CD4-positive, alpha-beta T cell treated with Interleukin-17A for 4 hours (primary cell): ENCODE data around the gene EYA2.
A peak's percentile ranks its signal among the peaks of the same experiment; 100 is the strongest.
"Not testable (repeated sequence)": the region's sequence is repeated elsewhere in the genome, so short reads cannot be mapped to it uniquely, and the experiment has no call there.

Experiments used
- DNase-seq: peaks from one replicate; pipeline ENCODE4 v3.0.0-alpha.2; 2020; ENCODE audit warnings: mixed read lengths

Gene EYA2

DNA sequence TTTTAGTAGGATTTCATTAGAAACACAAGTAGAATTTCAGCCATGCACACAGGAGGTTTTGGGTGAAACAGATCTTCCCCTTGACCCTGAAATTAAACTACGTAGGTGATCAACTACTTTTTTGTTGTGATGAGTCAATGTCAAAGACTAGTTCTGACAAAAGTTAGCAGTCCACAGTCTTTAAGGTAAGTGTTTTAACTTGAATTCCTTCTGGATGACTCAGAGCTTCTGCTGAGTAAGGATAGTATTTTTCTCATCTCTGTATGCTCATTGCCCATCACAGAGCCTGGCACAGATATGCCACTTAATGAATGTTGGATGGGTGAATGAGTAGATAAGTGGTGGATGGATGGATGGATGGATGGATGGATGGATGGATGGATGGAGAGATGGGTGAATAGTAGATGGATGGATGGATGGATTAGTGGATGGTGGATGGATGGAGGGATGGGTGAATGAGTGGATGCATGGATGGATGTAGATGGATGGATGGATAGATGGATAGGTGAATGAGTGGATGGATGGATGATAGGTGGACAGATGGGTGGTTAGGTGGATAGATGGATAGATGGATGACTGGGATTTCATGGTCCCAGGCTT is 296.5 kb downstream of the EYA2 start:
- no peak for DNase-seq

DNA sequence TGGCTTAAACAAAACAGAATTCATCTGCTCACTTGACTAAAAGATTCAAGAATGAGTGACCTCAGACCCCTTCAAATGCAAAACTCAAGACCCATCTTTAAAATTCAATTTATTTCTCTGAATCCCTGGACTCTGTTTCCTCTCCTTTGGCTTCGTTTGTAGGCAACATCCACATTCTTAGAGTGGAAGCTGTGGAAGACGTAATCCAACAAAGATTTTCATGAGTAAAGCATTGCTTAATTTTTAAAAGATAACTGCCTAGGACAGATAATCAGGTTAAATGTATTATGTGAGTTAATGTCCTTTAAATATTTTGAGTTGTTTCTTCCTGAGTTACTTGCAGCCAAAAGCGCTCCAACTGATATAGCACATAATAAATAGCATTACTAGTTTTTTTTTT is 297.3 kb downstream of the EYA2 start:
- DNase-seq = no peak

DNA sequence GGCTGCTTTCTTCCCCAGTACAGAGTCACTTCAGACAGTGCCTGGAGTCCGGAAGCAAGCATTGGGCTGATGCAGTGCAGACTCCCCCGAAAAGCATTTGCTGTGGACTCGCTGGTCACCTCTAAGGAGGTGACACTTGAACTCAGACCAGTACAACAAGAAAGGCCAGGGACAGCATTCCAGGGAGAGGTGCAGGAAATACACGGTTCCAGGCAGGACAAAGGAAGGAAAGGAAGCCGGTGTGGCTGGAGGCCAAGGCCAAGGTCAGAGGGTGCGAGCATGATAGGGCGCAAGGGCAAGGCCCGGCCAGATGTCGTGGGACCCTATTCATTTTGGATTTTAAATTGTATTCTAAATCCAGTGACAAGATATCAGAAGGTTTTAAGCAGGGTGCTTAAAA is 300.9 kb downstream of the EYA2 start:
- no peak for DNase-seq

DNA sequence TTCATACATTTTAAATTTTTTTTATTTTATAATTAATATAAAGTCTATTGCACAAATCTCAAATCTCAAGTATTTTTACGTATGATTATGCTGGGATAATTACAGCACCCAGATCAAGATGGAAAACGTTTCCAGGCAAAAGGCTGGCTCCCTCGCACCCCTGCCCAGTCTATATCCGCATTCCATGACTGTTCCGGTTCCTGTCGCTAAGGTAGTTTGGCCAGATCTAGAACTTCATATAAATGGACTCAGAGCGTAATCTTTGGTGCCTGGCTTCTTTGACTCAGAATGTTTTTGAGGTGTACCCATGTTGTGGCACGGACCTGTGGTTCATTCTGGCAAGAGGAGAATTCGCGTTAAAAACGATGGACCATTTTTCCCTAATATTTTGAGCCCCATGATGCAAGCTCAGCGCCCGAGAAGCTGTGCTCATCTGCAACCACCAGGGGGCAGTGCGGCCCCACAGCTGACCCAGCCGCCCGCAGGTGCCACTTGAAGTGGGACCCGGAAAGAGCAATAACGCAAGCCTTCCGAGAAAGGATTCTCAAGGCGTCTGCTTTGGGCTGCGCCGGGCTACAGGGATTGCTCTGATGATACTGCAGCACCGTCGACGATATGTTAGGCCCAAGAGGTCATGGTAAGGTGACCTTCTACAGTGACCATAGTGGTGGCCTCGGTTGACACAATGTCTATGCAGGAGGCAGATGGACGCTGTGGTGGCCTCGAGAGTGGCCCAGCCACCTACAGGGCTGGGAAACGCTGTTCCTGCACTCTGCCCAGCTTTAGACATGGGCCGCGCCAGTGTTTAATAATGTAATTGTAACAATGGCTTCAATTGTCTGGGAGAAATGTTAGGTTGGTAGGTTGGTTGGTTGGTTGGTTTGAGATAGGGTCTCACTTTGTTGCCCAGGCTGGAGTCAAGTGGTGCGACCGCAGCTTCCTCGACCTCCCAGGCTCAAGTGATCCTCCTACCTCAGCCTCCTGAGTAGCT is 301.7 kb downstream of the EYA2 start:
- peak; percentile 79 for DNase-seq

DNA sequence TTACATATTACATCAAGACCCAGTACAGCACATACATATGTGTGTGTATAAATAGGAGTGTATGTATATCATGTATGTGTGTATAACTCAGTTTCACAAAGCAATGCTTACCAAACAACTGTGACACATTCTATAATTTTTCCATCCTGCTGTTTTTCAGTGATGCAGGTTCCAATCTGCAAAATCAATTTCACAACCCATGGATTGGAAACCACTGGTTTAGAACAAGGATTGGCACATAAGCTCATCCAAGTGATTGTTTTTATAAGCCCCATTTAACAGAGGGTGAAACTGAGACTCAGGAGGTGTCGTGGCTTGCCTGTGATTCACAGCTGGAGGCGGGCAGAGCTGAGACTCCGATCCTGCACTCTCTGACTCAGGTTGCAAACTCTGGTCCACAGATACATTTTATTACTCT is 303.6 kb downstream of the EYA2 start:
- DNase-seq = no peak

DNA sequence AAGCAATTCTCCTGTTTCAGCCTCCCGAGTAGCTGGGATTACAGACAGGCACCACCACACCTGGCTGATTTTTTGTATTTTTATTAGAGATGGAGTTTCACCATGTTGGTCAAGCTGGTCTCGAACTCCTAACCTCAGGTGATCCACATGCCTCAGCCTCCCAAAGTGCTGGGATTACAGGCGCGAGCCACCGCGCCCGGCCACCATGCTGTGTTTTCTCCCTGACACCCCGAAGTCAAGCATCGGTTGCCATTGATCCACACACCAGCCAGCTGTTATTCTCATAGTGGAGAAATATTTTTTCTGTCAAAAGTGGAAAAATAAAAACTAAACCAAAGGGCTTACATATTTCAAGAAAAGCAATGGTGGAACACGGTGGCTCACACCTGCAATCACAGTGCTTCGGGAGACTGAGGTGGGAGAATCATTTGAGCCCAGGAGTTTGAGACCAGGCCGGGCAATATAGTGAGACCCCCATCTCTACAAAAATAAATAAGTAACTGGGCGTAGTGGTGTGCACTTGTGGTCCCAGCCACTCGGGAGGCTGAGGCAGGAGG is 304.4 kb downstream of the EYA2 start:
- DNase-seq = no peak

DNA sequence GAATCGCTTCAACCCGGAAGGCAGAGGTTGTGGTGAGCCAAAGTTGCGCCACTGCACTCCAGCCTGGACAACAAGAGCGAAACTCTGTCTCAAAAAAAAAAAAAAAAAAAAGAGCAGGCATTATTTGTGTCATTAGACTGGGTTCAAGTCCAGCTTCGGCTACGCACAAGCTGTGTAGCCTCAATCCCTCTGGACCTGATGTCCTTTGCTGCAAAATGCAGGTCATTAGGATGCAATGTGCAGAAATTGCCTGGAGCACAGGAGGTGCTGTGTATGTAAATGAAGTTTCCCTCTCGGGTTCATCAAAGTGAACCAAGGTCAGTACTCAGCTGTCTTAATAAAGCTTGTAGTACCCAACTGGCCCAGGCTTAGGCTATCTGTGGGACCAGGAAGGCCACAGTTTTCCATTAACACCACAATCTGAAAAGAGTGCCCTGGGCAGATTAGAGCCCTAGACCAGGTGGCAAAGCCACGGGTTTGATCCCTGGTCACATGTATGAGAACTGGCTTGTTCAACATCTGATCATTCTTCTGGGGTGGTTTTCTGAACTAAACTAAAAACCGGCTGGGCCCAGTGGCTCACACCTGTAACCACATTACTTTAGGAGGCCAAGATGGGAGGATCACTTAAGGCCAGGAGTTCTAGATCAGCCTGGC is 306.6 kb downstream of the EYA2 start:
- no peak for DNase-seq

DNA sequence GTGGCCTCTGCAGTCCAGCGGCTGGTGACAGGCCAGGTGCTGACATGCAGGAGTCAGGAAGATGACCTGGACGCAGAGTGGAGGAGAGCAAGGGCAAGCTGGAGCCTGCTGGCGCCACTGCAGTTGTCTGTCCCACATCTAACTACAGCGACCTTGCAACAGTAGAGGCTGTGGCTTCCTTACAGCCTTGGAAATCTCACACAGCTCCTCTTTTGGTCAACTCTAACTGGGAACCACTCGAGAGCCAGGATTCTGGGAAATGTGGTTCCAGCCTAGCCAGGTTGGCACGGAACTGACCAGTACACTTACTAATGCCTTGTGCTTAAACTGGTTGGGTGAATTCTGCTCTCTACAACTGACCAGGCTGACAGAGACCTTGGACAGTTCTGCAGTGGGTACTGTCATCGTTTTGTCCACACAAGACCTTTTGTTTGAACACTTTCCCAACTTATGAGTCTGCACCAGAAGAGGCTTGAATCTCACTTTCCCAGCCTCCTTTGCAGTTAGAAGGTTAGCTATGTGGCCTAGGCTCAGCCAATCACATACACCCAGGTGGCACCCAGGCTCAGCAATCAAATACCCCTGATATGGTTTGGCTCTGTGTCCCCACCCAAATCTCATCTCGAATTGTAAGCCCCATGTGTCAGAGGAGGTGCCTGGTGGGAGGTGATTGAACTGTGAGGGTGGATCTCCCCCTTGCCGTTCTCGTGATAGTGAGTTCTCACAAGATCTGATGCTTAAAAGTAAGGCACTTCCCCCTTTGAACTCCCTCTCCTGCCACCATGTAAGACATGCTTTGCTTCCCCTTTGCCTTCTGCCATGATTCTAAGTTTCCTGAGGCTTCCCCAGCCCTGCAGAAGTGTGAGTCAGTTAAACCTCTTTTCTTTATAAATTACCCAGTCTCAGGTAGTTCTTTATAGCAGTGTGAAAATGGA is 308.4 kb downstream of the EYA2 start:
- no peak for DNase-seq

DNA sequence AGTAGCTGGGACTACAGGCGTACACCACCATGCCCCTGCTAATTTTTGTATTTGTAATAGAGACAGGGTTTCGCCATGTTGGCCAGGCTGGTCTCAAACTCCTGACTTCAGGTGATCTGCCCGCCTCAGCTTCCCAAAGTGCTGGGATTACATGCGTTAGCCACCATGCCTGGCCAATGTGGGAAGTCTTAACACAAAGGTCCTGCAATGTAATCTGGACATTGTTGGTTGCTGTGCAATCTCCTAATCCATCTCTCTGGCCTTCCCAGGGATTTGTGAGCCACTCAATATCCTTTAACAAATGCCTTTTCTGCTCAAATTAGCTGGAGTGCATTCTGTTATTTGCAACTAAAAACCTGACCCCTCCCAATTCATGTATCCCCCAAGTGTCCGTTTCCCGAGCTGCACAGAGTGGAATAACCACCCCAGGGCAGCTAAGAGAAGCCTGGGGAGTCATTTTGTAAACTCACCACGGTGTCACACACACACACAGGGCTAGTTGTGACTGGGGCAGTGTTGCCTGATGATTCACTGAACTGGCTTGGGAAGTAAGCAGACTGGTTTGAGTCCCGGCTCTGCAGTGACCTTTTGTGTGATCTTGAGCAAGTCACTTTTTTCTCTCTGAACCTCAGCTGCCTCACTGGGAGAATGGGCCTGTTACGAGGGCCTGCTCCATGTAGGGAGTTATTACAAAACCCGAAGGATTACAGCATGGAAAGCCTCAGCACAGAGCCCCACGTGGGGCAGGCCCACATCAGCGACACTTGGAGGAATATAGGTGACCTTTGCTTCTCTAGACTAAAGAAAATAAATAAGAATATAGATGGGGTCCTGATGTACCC is 309.6 kb downstream of the EYA2 start:
- DNase-seq = no peak

DNA sequence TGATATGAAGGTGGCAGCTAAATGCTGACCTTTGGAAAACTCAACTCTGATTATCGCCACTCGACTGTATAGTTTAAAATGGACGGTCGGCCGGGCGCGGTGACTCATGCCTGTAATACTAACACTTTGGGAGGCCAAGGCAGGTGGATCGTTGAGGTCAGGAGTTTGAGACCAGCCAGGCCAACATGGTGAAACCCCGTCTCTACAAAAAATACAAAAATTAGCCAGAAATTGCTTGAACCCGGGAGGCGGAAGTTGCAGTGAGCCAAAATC is 310.1 kb downstream of the EYA2 start:
- not testable (repeated sequence) for DNase-seq

DNA sequence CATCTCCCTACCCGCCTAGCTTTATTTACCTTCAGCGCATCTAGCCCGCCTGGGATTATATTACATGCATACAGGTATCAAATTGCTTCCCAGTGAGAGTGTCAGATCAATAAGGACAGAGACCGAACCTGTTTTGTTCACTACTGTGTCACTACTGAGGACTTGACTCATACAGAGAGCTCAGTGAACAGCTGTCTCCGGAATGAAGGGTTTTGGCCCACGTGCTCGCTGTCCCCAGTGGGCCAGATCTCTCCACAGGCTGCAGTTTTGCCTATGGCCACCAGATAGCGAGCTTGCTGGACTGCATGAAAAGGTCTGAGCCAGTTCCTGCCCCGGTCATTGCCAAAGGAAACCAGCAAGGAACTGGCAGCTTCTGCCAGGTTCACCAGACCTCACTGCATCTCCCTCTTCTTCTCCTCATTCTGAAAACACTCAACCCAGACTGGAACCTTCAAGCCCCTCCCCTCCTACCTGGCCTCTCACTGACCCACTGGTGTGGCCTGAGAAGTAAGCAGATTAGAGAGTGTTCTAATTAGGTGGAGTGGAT is 311.0 kb downstream of the EYA2 start:
- peak; percentile 67 for DNase-seq

DNA sequence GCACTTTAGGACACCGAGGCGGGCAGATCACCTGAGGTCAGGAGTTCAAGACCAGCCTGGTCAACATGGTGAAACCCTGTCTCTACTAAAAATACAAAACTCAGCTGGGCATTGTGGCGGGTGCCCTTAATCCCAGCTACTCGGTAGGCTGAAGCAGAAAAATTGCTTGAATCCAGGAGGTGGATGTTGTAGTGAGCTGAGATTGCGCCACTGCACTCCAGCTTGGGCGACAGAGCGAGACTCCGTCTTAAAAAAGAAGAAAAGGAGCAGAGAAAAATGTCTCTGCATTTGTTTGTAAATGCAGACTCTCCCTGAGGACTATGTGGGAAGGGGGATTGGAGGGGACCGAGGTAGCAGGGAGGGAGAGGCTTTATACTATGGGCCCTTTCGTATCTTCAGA is 311.9 kb downstream of the EYA2 start:
- not testable (repeated sequence) for DNase-seq

DNA sequence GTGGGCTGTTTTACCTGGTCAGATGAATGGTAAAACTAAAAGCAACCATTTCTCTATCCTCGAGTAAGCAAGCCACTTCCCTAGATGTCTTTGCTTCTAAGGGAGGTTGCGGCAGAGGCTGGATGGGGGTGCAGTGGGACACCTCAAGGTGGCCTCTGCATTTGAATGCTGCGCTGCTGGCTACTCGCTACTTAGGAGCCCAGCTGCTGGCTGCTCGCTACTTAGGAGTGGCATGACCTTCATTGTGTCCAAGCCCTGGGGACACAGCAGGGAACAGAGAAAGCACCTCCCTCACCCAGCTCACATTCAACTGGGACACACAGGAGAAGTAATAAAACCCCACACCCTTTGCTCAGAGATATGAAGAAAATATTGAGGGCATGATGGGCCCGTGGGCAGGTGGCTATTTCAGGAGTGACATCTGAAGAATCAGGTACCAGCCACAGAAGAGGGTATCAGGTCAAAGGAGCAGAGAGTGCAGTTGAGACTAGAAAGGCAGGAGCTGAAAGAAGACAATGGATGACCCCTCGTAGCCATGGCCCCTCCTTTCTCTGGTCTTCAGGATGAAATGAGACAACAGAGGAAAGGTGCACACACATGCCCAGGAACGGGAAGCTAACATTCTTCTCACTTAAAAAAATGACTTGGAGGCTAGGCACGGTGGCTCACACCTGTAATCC is 312.5 kb downstream of the EYA2 start:
- no peak for DNase-seq

DNA sequence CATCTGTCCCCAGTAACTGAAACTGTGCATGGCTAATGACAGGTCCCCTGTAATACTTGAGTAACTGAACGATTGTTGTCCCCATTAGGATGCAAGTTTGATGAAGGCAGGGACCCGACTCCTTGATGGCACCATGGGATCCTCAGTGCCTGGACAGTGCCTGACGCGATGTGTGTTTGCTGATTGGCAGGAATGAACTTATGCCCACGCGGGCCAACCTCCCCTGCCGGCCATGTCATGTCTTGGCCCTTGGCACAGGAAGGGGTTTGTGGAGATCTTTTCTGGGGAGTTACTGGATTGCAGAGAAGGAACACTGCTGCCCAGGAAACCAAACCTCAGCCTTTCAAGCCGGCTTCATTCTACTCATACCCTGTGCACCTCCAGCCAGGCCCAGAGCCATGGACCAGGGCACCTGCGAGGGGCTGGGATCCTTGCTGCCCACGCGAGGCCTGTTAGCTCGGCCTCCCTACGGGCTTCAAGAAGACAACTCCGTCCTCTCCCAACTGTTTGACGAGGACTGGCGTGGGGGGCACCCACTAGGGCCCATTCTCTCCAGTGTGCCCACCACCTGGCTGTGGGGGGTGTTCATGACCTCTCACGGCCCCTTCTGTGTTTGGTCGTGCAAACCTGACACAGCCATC is 314.0 kb downstream of the EYA2 start:
- no peak for DNase-seq

DNA sequence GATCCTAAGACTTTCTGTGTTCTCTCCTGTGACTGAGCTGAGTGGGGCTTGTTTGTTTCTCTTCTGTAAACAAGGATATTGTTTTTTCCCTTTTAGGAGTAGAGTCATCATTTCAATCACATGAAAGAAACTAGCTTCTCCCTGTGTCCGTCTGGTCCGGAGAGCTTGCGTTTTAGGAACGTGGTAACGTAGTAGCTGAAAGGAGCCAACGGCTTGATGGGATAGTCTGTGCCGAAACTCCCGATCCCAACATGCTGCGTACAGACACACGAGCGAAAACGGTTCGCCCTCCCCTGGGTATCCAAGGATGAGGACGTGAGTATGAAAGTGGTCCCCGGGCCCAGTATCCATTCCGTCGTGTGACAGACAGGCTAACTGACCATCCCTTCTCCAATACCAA is 315.3 kb downstream of the EYA2 start:
- DNase-seq = no peak

DNA sequence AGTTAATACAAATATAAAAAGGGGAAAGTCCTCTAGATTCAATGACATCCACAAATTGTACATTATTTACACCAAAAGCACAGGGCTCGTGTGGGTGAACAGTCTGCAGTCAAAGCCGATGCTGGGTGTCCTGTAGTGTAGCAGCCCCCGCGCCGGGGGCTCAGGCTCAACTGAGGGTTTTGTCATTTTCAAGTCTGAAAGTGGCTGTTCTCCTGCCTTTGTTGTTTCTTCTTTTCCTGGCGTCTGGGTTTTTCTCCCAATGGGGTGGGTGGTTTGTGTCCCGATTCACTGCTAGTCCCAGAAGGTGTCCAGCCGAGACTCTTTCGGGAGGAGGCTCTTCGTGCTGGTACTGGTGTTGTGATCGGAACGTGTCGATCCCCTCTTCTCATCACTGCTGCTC is 315.8 kb downstream of the EYA2 start:
- DNase-seq = no peak

DNA sequence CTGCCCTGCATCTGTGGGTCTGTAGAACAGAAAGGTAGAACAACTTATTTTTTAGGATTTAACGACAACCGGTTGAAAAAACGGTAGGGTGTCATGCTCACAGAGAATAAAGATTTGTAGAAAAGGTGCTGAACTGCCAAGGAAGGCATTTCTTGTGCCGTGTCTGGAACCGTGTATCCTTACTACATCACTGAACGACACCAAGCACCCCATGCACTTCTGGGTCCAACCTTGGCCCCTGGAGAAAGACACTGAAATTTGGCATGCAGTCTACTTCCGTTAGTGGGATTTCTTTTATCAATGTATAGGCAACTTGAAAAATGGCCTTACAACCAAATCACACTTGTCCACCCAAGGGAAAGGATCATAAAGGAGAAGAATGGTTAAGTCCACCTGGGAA is 316.4 kb downstream of the EYA2 start:
- no peak for DNase-seq

DNA sequence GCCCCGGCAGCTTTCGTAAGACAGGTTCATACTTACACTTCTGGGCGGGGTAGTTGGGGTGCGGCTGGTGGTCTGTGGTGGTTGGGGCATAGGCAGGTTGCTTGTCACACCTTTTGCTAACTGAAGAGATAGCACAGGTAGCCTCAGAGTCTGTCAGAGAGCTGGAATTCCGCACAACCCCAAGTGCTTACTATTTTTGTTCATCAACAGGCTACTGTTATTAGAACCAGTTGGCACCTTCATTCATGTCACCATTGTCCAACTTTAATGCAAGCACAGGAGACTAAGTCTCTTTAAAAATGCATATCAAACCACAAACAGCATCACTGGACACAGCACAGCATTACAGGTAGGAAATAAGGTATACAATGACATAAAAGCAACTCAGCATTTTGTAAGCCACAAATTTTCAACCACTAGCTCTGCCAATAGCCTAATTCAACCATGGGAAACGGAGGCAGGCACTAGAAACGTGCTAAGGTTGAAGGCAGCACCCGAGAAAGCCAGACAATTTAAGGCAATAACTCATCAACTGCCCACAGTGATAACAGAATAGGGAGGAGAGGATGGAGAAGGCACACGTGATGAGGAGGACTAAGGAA is 318.1 kb downstream of the EYA2 start:
- DNase-seq = no peak

DNA sequence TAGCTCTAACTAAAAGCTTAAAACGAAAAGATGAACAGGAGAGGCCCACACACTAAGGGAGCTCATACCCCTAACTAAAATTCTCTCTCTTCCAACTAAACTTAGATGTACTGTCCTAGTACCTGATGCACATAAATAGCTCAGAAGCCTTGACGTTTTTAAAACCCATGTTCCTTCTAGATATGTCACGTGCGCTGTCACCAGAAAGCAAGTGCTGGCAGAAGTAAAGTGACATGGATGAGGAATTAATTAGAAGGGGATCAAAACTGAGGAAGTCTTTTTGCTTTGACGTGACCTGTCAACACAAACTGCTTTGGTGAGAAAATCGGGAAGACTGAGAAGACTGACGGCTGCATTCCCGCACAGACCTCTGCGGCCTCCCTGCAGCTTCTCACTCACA is 319.3 kb downstream of the EYA2 start:
- no peak for DNase-seq
